OCI-LY1 (cell line): ENCODE measurements around the gene DCDC1.

ENCODE experiments used
- CTCF ChIP-seq: fragments of 200-600 bp; sonication (generic), shearing (Covaris generic); IDR thresholded peaks from 2 replicates; pipeline ENCODE4 v1.5.1; 2017; ENCODE audit warnings: mild to moderate bottlenecking, antibody characterized with exemption, low read length, moderate library complexity, mixed read lengths
- EZH2 ChIP-seq: fragments of 200-600 bp; sonication (generic), shearing (Covaris generic); IDR thresholded peaks from 2 replicates; pipeline ENCODE4 v1.8.0; 2017; ENCODE audit warnings: borderline replicate concordance, mixed run types, mild to moderate bottlenecking, antibody characterized with exemption, low read length, moderate library complexity, mixed read lengths

DNA sequence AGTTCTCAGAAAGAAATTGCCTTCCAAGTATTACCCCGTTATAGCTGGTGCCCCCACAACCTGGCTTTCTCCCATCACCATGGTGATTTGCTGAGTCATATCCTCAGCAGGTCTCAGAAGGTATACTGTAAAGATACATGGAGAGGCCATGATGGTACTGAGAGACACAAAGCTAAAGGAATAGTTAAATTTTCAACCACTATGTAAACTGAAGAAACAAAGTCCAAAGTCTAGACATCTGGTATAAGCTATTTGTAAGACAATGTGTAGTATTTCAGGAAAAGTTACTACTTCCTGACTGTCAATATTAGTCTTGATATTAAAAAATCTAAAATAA lies 377.1 kb downstream of the DCDC1 start:
- TF ChIP-seq CTCF (no peak), EZH2 (no peak)
